Spleen (tissue), 11 donors: ENCODE results near the gene CAMK2B. TPM values are rescaled to one million over a fixed set of nuclear protein-coding genes. Genes with fewer than 3 reads are reported as not detected.
A peak's percentile ranks its signal among the peaks of the same experiment; 100 is the strongest.

Experiments used
- DNase-seq: peaks from one replicate; pipeline ENCODE4 v3.0.0-alpha.2; 2020
- H3K27ac ChIP-seq, 8 donors: fragments of 200-600 bp; sonication (generic) in 7 of 8; 1 replicate in 4 of 8; 2 replicates in 4 of 8; pipeline versions ENCODE4 v1.5.0 to v1.8.0; 2016 to 2021; ENCODE audit warnings: inconsistent platforms in 4 of 8, mild to moderate bottlenecking in 4 of 8, moderate library complexity in 1 of 8
- H3K27me3 ChIP-seq, 7 donors: fragments of 200-600 bp; sonication (generic) in 6 of 7; replicated peaks in 1 of 7; 1 replicate in 4 of 7; 2 replicates in 3 of 7; pipeline versions ENCODE4 v1.5.0 to v1.8.0; 2016 to 2021; ENCODE audit warnings: inconsistent platforms in 3 of 7, mild to moderate bottlenecking in 1 of 7
- H3K36me3 ChIP-seq, 6 donors: fragments of 200-600 bp; sonication (generic) in 5 of 6; 1 replicate in 4 of 6; 2 replicates in 2 of 6; pipeline versions ENCODE4 v1.5.0 to v1.8.0; 2016 to 2021; ENCODE audit warnings: inconsistent platforms in 2 of 6
- H3K4me1 ChIP-seq, 6 donors: fragments of 200-600 bp; sonication (generic) in 5 of 6; 1 replicate in 3 of 6; 2 replicates in 3 of 6; pipeline versions ENCODE4 v1.5.0 to v1.8.0; 2016 to 2021; ENCODE audit warnings: inconsistent platforms in 3 of 6
- H3K4me3 ChIP-seq, 8 donors: fragments of 200-600 bp; sonication (generic) in 7 of 8; 1 replicate in 4 of 8; 2 replicates in 4 of 8; pipeline versions ENCODE4 v1.5.0 to v1.8.0; 2016 to 2021; ENCODE audit warnings: inconsistent platforms in 4 of 8, mild to moderate bottlenecking in 4 of 8, moderate library complexity in 2 of 8
- H3K9me3 ChIP-seq, 8 donors: fragments of 200-600 bp; sonication (generic) in 7 of 8; 1 replicate in 4 of 8; 2 replicates in 4 of 8; pipeline versions ENCODE4 v1.5.0 to v1.8.0; 2016 to 2021; ENCODE audit warnings: inconsistent platforms in 4 of 8
- POLR2A ChIP-seq, 3 donors: fragments of 450-650 bp; IDR thresholded peaks; one replicate each; pipeline ENCODE4 v1.5.1; 2017; ENCODE audit warnings: antibody characterized with exemption in 3 of 3, mild to moderate bottlenecking in 1 of 3
- POLR2AphosphoS5 ChIP-seq, 3 donors: sonication (generic); formaldehyde crosslinking; IDR thresholded peaks; one replicate each; pipeline ENCODE4 v1.5.1; 2017; ENCODE audit warnings: antibody characterized with exemption in 3 of 3
- WGBS, 5 donors: extraction: QIAGEN DNeasy Blood & Tissue Kit in 3 of 5; methylation state at CpG; one replicate each; pipeline versions ENCODE4 v1.1.5 to v1.1.7; 2013 to 2018; 5-methylcytosine and 5-hydroxymethylcytosine counted together
- intact Hi-C: fragments of 100-400 bp; cut with DNase I; formaldehyde crosslinking; loops from one replicate; pipeline ENCODE4 v1.15.0; 2023; ENCODE audit warnings: low total_unique reads
- polyA plus RNA-seq, 3 donors: library from polyadenylated mRNA; stranded (reverse); fragments of 200-250 nt; gene quantifications; one replicate each; pipeline ENCODE4 v1.2.1, GENCODE V29; 2013
- total RNA-seq, 7 donors: library from RNA; depleted of rRNA in 3 of 7; stranded (reverse); fragments of >200 nt in 3 of 7; fragmentation: NEBNext Ultra II Directional in 4 of 7; extraction: Animal tissue kit (Norgen Biotek cat#: 25700) in 4 of 7; gene quantifications; one replicate each; pipeline versions ENCODE4 v1.1.0 to v1.2.1, GENCODE V29; 2016 to 2021
- TF ChIP-seq, protein P1 (sequence below), 11 experiments: fragments of 200-600 bp in 7 of 11; fragments of 450-650 bp in 4 of 11; sonication (generic) in 4 of 11; IDR thresholded peaks in 8 of 11; conservative IDR thresholded peaks in 3 of 11; 1 replicate in 7 of 11; 2 replicates in 4 of 11; pipeline versions ENCODE4 v1.4.0 to v1.8.0; 2016 to 2021; ENCODE audit warnings: antibody characterized with exemption in 11 of 11, inconsistent platforms in 4 of 11, mild to moderate bottlenecking in 1 of 11
- donor health status: healthy with polysubstance abuse.
- donor health status: DM: no; HTN: no; CAD: no; lungs with moderate emphysema.
- donor health status: DM: no; HTN: no; CAD: no.
- donor health status: Bipolar disorder and iron deficiency.
- donor health status: healthy.
- donor health status: DM: no; HTN: no; CAD: no.
- donor health status: DM: yes; HTN: yes; CAD: no.

CAMK2B gene
- total and polyA plus RNA-seq, 10 donors = 0.20 to 2.9 (median 0.61) TPM; not detected in 2

DNA sequence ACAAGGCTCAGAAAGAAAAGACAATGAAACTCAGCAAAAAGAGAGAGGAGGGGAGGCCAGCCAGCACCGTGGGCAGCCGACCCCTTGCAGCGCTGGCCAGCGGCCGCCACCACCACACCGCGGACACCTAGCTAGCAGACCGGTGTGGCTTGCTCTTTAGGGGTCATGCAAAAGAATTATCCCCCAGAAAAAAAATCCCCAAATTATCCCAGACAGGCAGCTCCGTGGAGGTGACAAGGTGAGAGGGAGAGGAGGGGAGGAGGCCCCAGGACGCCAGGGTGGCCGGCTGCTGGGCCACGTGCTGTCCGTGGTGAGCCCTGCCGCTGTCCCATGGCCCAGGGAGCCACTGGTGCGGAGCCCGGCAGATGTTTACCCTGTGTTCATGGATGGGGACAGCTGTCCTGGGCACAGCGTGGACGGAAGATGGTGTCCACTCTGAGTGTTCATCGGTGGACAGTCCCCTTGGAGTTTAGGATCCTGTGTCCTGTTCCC is 108.1 kb downstream of the CAMK2B start:
- no peak overlapping the region for H3K4me3 ChIP-seq
- no peak for TF ChIP-seq POLR2A (IDR thresholded peaks at IDR 0.05)
- no peak for TF ChIP-seq POLR2AphosphoS5 (IDR thresholded peaks at IDR 0.05)
- TF ChIP-seq, protein P1, sequence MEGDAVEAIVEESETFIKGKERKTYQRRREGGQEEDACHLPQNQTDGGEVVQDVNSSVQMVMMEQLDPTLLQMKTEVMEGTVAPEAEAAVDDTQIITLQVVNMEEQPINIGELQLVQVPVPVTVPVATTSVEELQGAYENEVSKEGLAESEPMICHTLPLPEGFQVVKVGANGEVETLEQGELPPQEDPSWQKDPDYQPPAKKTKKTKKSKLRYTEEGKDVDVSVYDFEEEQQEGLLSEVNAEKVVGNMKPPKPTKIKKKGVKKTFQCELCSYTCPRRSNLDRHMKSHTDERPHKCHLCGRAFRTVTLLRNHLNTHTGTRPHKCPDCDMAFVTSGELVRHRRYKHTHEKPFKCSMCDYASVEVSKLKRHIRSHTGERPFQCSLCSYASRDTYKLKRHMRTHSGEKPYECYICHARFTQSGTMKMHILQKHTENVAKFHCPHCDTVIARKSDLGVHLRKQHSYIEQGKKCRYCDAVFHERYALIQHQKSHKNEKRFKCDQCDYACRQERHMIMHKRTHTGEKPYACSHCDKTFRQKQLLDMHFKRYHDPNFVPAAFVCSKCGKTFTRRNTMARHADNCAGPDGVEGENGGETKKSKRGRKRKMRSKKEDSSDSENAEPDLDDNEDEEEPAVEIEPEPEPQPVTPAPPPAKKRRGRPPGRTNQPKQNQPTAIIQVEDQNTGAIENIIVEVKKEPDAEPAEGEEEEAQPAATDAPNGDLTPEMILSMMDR (IDR thresholded peaks at IDR 0.05 in 8 of 11, conservative IDR thresholded peaks at IDR 0.05 in 3 of 11) = no peak
- peaks cover 0 to 28% (median 16%) of the 10 kb centered on the region in 6 donors for H3K36me3 ChIP-seq
- peaks cover 0 to 6% (median 0%) of the 10 kb centered on the region in 6 donors for H3K4me1 ChIP-seq
- intact Hi-C loops = no loop called here
- H3K27me3 ChIP-seq = peaks cover 0 to 10% (median 0%) of the 10 kb centered on the region in 7 donors
- WGBS, 5 donors = 83 to 91% (median 89%) methylated on average over 18 to 19 of the region's 19 CpGs
- DNase-seq = peak; percentile 76
- no peaks in the 10 kb centered on the region for H3K9me3 ChIP-seq
- H3K27ac ChIP-seq = no peak overlapping the region

DNA sequence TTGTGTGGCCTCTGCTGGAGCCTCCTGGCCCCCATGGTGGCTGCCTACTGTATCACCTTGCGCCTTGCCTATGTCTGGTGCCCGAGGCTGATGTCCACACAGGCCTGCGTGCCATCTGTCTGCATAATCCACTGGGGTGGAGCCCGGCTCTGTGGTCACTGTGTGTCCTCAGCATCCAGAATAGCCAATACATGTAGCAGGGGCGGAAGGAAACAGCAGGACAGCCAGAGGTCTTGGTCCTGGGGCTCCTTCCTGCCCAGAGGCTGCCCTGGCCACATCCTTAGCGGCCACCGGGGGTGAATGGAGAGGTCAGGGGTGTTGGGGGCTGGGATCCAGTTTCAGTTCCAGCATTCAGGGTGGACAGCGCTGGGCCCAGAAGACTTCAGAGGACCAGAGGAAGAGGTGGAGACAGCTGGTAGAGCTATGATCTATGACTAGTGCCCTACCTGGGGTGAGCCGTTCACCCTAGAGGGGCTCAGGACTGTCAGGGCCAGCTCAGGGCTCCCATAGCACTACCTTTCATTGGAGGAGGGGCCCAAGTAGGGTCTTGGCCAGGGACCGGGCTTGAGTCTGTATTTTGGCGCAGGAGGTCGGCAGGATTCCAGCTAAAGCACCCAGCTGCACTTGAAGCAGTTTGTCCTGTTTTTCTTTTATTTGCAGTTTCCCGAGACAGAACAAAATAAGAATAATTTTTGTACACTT is 108.7 kb downstream of the CAMK2B start:
- intact Hi-C loops = no loop called here
- DNase-seq = peak; percentile 54
- peaks cover 0 to 10% (median 0%) of the 10 kb centered on the region in 7 donors for H3K27me3 ChIP-seq
- WGBS, 5 donors = 76 to 84% (median 81%) methylated on average over 11 to 13 of the region's 13 CpGs
- H3K36me3 ChIP-seq = peaks cover 0 to 34% (median 22%) of the 10 kb centered on the region in 6 donors
- H3K4me3 ChIP-seq = no peak overlapping the region
- H3K27ac ChIP-seq = no peak overlapping the region
- H3K4me1 ChIP-seq = peaks cover 0 to 6% (median 0%) of the 10 kb centered on the region in 6 donors
- no peaks in the 10 kb centered on the region for H3K9me3 ChIP-seq
- no peak for TF ChIP-seq POLR2AphosphoS5 (IDR thresholded peaks at IDR 0.05)
- TF ChIP-seq, protein P1 (IDR thresholded peaks at IDR 0.05 in 8 of 11, conservative IDR thresholded peaks at IDR 0.05 in 3 of 11) = no peak
- TF ChIP-seq POLR2A (IDR thresholded peaks at IDR 0.05) = no peak

DNA sequence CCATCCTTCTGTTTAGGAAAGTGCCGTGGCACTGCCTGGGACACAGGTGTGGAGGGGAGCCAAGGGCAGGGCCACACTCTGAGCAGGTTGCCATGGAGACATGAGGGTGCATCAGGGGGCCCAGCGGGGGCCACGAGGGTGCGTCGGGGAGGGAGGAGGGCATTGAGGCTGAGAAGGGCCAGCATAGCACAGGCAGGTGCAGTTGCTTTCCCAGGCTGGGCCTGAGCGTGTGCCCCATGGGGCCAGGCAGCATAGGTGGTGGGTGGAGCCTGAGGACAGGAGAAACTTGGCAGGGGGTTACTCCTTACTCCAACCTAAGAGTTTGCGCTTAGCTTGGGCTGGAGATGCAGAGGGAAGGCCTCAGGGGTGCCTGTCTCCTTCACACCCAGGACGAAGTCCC is 109.4 kb downstream of the CAMK2B start:
- Histone ChIP-seq H3K4me3 (no peak overlapping the region), H3K36me3 (peaks cover 4 to 40% (median 29%) of the 10 kb centered on the region in 6 donors), H3K9me3 (no peaks in the 10 kb centered on the region), H3K4me1 (peaks cover 0 to 6% (median 0%) of the 10 kb centered on the region in 6 donors), H3K27me3 (peaks cover 0 to 5% (median 0%) of the 10 kb centered on the region in 7 donors), H3K27ac (no peak overlapping the region)
- DNase-seq = peak; percentile 54
- 74 to 84% (median 80%) methylated on average over 7 to 8 of the region's 8 CpGs for WGBS, 5 donors
- TF ChIP-seq POLR2AphosphoS5 (IDR thresholded peaks at IDR 0.05) = no peak
- no peak for TF ChIP-seq POLR2A (IDR thresholded peaks at IDR 0.05)
- intact Hi-C loops = no loop called here

DNA sequence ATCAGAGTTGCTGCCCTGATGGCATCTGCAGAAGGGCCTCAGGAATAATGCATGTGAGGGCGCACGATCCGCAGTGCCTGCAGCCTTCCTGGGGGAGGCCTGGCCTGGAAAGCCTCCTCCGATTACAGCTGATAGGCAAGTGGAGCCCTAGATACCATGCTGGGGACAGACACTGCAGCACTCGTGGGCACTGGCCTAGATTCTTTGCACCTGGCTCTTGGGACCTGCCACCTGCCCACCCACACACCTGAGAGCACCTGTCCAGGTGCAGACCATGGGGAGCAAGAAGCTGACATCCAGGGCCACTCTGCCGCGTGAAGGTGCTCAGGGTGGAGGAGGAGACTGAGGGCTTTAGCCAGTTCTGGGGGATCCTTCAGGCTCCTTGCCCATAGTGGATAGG is 109.9 kb downstream of the CAMK2B start:
- Histone ChIP-seq H3K4me1 (peaks cover 0 to 6% (median 0%) of the 10 kb centered on the region in 6 donors), H3K4me3 (no peak overlapping the region), H3K9me3 (no peaks in the 10 kb centered on the region), H3K27ac (no peak overlapping the region), H3K36me3 (peaks cover 5 to 45% (median 34%) of the 10 kb centered on the region in 6 donors), H3K27me3 (peaks cover 0 to 5% (median 0%) of the 10 kb centered on the region in 7 donors)
- intact Hi-C loops = no loop called here
- 86 to 96% (median 90%) methylated on average over 7 of the region's 7 CpGs for WGBS, 5 donors
- DNase-seq = peak; percentile 69
- TF ChIP-seq, protein P1 (IDR thresholded peaks at IDR 0.05 in 8 of 11, conservative IDR thresholded peaks at IDR 0.05 in 3 of 11) = no peak
- TF ChIP-seq POLR2AphosphoS5 (IDR thresholded peaks at IDR 0.05) (no peak), POLR2A (IDR thresholded peaks at IDR 0.05) (no peak)
